SU-DHL-6 (cell line): ENCODE measurements around the gene RPA4.

ENCODE experiments used
- H2AFZ ChIP-seq: fragments of 200-600 bp; sonication (generic); 2 replicates; pipeline ENCODE4 v1.6.1; 2014; ENCODE audit warnings: low read depth, mild to moderate bottlenecking, moderate library complexity, mixed read lengths, antibody characterized with exemption, low read length; ENCODE audit not compliant: severe bottlenecking
- H3F3A ChIP-seq: fragments of 200-600 bp; shearing (Covaris generic); 2 replicates; pipeline ENCODE4 v1.6.0; 2016; ENCODE audit warnings: antibody characterized with exemption, mild to moderate bottlenecking; ENCODE audit not compliant: insufficient read depth
- H3K27ac ChIP-seq: fragments of 200-600 bp; sonication (generic); 2 replicates; pipeline ENCODE4 v1.5.1; 2016; ENCODE audit warnings: low read depth, mild to moderate bottlenecking, low read length, moderate library complexity, mixed read lengths
- H3K27me3 ChIP-seq: fragments of 200-600 bp; sonication (generic), shearing (Covaris generic); 2 replicates; pipeline ENCODE4 v1.6.0; 2014; ENCODE audit warnings: mild to moderate bottlenecking, low read length
- H3K36me3 ChIP-seq: fragments of 200-600 bp; sonication (generic); 2 replicates; pipeline ENCODE4 v1.6.1; 2014; ENCODE audit warnings: mild to moderate bottlenecking, low read length, mixed read lengths
- H3K4me2 ChIP-seq: fragments of 300-600, 200-600 bp; shearing (Covaris generic), sonication (generic); 2 replicates; pipeline ENCODE4 v1.6.0; 2014; ENCODE audit warnings: low read length, low read depth, mild to moderate bottlenecking; ENCODE audit not compliant: poor library complexity, severe bottlenecking
- H3K4me3 ChIP-seq: fragments of 200-600 bp; sonication (generic); 2 replicates; pipeline ENCODE4 v1.5.1; 2014; ENCODE audit warnings: antibody characterized with exemption, low read length, mild to moderate bottlenecking, mixed read lengths; ENCODE audit not compliant: insufficient read depth, poor library complexity, severe bottlenecking
- H3K79me2 ChIP-seq: fragments of 200-600 bp; sonication (generic); 2 replicates; pipeline ENCODE4 v1.6.1; 2014; ENCODE audit warnings: mild to moderate bottlenecking, low read length, moderate library complexity; ENCODE audit not compliant: insufficient read depth
- H3K9ac ChIP-seq: fragments of 200-600 bp; sonication (generic); 2 replicates; pipeline ENCODE4 v1.7.0; 2014; ENCODE audit warnings: mild to moderate bottlenecking, low read length
- H3K9me2 ChIP-seq: fragments of 200-600 bp; sonication (generic); replicated peaks from 2 replicates; pipeline ENCODE4 v1.6.1; 2014; ENCODE audit warnings: low read length; ENCODE audit not compliant: insufficient read depth
- H3K9me3 ChIP-seq: fragments of 200-600 bp; sonication (generic); 2 replicates; pipeline ENCODE4 v1.6.1; 2014; ENCODE audit warnings: low read length, mixed read lengths; ENCODE audit not compliant: insufficient read depth
- H4K20me1 ChIP-seq: fragments of 200-600 bp; sonication (generic); 2 replicates; pipeline ENCODE4 v1.6.1; 2014; ENCODE audit warnings: low read depth, mild to moderate bottlenecking, antibody characterized with exemption, low read length, moderate library complexity, mixed read lengths
- EZH2phosphoT487 ChIP-seq: fragments of 200-600 bp; sonication (generic), shearing (Covaris generic); conservative IDR thresholded peaks from 2 replicates; pipeline ENCODE4 v1.6.1; 2018; ENCODE audit warnings: mild to moderate bottlenecking, antibody characterized with exemption, low read length, moderate library complexity, mixed read lengths
- TF ChIP-seq, protein P1 (sequence below): fragments of 200-600 bp; sonication (generic); IDR thresholded peaks from one replicate; pipeline ENCODE4 v1.5.1; 2017; ENCODE audit warnings: antibody characterized with exemption, mild to moderate bottlenecking, low read length, moderate library complexity; ENCODE audit not compliant: insufficient read depth, poor library complexity, severe bottlenecking

The RPA4 gene, protein sequence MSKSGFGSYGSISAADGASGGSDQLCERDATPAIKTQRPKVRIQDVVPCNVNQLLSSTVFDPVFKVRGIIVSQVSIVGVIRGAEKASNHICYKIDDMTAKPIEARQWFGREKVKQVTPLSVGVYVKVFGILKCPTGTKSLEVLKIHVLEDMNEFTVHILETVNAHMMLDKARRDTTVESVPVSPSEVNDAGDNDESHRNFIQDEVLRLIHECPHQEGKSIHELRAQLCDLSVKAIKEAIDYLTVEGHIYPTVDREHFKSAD

GRCh38 chrX:96883608-96884007 lies at the start of gene RPA4:
RPA4 (plus strand) TSS chrX:96883908; CDS start chrX:96884311, 403 bp downstream.
- Histone ChIP-seq H3F3A (no peaks in the 10 kb centered on the region), H3K4me2 (no peak within 1 kb of the TSS), H3K27ac (no peak within 1 kb of the TSS), H3K27me3 (no peaks in the 10 kb centered on the region), H3K9me3 (no peaks in the 10 kb centered on the region), H3K4me3 (no peak within 1 kb of the TSS), H3K79me2 (no peaks in the 10 kb centered on the region), H3K36me3 (no peaks in the 10 kb centered on the region), H2AFZ (no peak within 1 kb of the TSS), H3K9me2 (no peaks in the 10 kb centered on the region), H4K20me1 (no peaks in the 10 kb centered on the region), H3K9ac (no peak within 1 kb of the TSS)
- TF ChIP-seq, protein P1, sequence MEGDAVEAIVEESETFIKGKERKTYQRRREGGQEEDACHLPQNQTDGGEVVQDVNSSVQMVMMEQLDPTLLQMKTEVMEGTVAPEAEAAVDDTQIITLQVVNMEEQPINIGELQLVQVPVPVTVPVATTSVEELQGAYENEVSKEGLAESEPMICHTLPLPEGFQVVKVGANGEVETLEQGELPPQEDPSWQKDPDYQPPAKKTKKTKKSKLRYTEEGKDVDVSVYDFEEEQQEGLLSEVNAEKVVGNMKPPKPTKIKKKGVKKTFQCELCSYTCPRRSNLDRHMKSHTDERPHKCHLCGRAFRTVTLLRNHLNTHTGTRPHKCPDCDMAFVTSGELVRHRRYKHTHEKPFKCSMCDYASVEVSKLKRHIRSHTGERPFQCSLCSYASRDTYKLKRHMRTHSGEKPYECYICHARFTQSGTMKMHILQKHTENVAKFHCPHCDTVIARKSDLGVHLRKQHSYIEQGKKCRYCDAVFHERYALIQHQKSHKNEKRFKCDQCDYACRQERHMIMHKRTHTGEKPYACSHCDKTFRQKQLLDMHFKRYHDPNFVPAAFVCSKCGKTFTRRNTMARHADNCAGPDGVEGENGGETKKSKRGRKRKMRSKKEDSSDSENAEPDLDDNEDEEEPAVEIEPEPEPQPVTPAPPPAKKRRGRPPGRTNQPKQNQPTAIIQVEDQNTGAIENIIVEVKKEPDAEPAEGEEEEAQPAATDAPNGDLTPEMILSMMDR: no peak

- H3K9me2 ChIP-seq: no peaks in the 10 kb centered on the region
- TF ChIP-seq, protein P1: no peak
- TF ChIP-seq EZH2phosphoT487: no peak
Measured at GRCh38 chrX:96834137-96834536, 49.6 kb upstream of the RPA4 start.

GRCh38 chrX:96835660-96836289 lies 47.9 kb upstream of the RPA4 start:
- no peak overlapping the region for H3K4me3 ChIP-seq
- no peaks in the 10 kb centered on the region for H3K9me3 ChIP-seq
- no peaks in the 10 kb centered on the region for H3K9me2 ChIP-seq
- H3F3A ChIP-seq: peaks cover 32% of the 10 kb centered on the region
- H4K20me1 ChIP-seq: no peaks in the 10 kb centered on the region
- no peak overlapping the region for H2AFZ ChIP-seq
- peak overlapping the region; percentile 89 for H3K4me2 ChIP-seq
- peaks cover 11% of the 10 kb centered on the region for H3K79me2 ChIP-seq
- H3K27ac ChIP-seq: peak overlapping the region; percentile 100
- TF ChIP-seq EZH2phosphoT487: no peak
- TF ChIP-seq, protein P1: no peak
- H3K27me3 ChIP-seq: no peaks in the 10 kb centered on the region
- no peaks in the 10 kb centered on the region for H3K36me3 ChIP-seq
- peak overlapping the region; percentile 53 for H3K9ac ChIP-seq

More at GRCh38 chrX:96834137-96834536, 49.6 kb upstream of the RPA4 start:
- Histone ChIP-seq H3K9me3 (no peaks in the 10 kb centered on the region), H3K27ac (peak overlapping the region; percentile 100), H3F3A (peaks cover 32% of the 10 kb centered on the region), H3K27me3 (no peaks in the 10 kb centered on the region), H2AFZ (no peak overlapping the region), H3K4me2 (peak overlapping the region; percentile 82), H3K36me3 (no peaks in the 10 kb centered on the region), H3K79me2 (peaks cover 8% of the 10 kb centered on the region; the same call in 1 of the 2 replicates), H4K20me1 (no peaks in the 10 kb centered on the region), H3K4me3 (peak overlapping the region; percentile 14), H3K9ac (0 out of 2 replicates have a peak overlapping the region, but pooled peaks have one; percentile 53)
